Keratinocyte (primary cell): Measurements from ENCODE around the gene SLC25A13. TPM values are rescaled to one million over a fixed set of nuclear protein-coding genes. Genes with fewer than 3 reads are reported as not detected.

Experiments
- DNase-seq: peaks from one replicate; pipeline ENCODE4 v3.0.0-alpha.2; 2011; ENCODE audit warnings: low read depth, missing footprints, low spot score
- FAIRE-seq: peaks from 2 replicates; lab custom pipeline; 2011; peaks lifted over from hg19 to GRCh38; lab: Jason Lieb, UNC
- H2AFZ ChIP-seq: 2 replicates; pipeline ENCODE4 v1.6.0; 2012; ENCODE audit warnings: low read length, control low read depth, inconsistent platforms; ENCODE audit not compliant: control insufficient read depth
- H3K27ac ChIP-seq: 2 replicates; pipeline ENCODE4 v1.5.1; 2011; ENCODE audit warnings: low read length; ENCODE audit not compliant: control insufficient read depth, insufficient read depth
- H3K27me3 ChIP-seq: 3 replicates; pipeline ENCODE4 v1.6.0; 2011; ENCODE audit warnings: low read length; ENCODE audit not compliant: control insufficient read depth, insufficient read depth; ENCODE audit errors: extremely low read depth
- H3K36me3 ChIP-seq, 2 experiments: 2 replicates in 1 of 2; 3 replicates in 1 of 2; pipeline ENCODE4 v1.5.1; 2011; ENCODE audit warnings: low read length in 2 of 2, mild to moderate bottlenecking in 1 of 2; ENCODE audit not compliant: control insufficient read depth in 2 of 2, insufficient read depth in 2 of 2; ENCODE audit errors: extremely low read depth in 1 of 2
- H3K4me1 ChIP-seq: 3 replicates; pipeline ENCODE4 v1.5.1; 2011; ENCODE audit warnings: low read length; ENCODE audit not compliant: control insufficient read depth, insufficient read depth; ENCODE audit errors: extremely low read depth
- H3K4me2 ChIP-seq: 3 replicates; pipeline ENCODE4 v1.6.0; 2011; ENCODE audit warnings: low read depth, low read length; ENCODE audit not compliant: control insufficient read depth, insufficient read depth; ENCODE audit errors: extremely low read depth
- H3K4me3 ChIP-seq, 3 experiments: fragments of 200-600 bp in 1 of 3; sonication (generic) in 1 of 3; 2 replicates in 2 of 3; 3 replicates in 1 of 3; pipeline ENCODE4 v1.5.1; 2011 to 2016; ENCODE audit warnings: low read length in 3 of 3, mild to moderate bottlenecking in 3 of 3, control low read depth in 2 of 3, inconsistent platforms in 1 of 3, low read depth in 1 of 3, mixed read lengths in 1 of 3, mixed run types in 1 of 3, moderate library complexity in 1 of 3; ENCODE audit not compliant: control insufficient read depth in 2 of 3, insufficient read depth in 2 of 3; ENCODE audit errors: extremely low read depth in 1 of 3
- H3K79me2 ChIP-seq: 2 replicates; pipeline ENCODE4 v1.6.0; 2012; ENCODE audit warnings: low read length; ENCODE audit not compliant: control insufficient read depth, insufficient read depth
- H3K9ac ChIP-seq: 3 replicates; pipeline ENCODE4 v1.6.0; 2011; ENCODE audit warnings: low read length; ENCODE audit not compliant: control insufficient read depth, insufficient read depth; ENCODE audit errors: extremely low read depth
- H3K9me1 ChIP-seq: 3 replicates; pipeline ENCODE4 v1.6.0; 2011; ENCODE audit warnings: low read length; ENCODE audit not compliant: control insufficient read depth, insufficient read depth; ENCODE audit errors: extremely low read depth
- H3K9me3 ChIP-seq: 2 replicates; pipeline ENCODE4 v1.5.1; 2012; ENCODE audit warnings: low read depth, low read length; ENCODE audit not compliant: control insufficient read depth
- H4K20me1 ChIP-seq: 3 replicates; pipeline ENCODE4 v1.6.0; 2011; ENCODE audit warnings: low read length; ENCODE audit not compliant: control insufficient read depth, insufficient read depth; ENCODE audit errors: extremely low read depth
- CTCF ChIP-seq, 3 experiments: IDR thresholded peaks in 1 of 3; conservative IDR thresholded peaks in 1 of 3; optimal IDR thresholded peaks in 1 of 3; 2 replicates in 2 of 3; 3 replicates in 1 of 3; pipeline versions ENCODE3 to v1.5.1; 2011; ENCODE audit warnings: low read length in 3 of 3, mild to moderate bottlenecking in 3 of 3, moderate library complexity in 2 of 3, control low read depth in 1 of 3, inconsistent platforms in 1 of 3; ENCODE audit not compliant: insufficient read depth in 2 of 3; ENCODE audit errors: extremely low read depth in 1 of 3
- EZH2 ChIP-seq: IDR thresholded peaks from one replicate; pipeline ENCODE4 v1.6.1; 2012; ENCODE audit warnings: inconsistent platforms, mild to moderate bottlenecking, low read length, moderate library complexity
- dilution Hi-C: fragments of 300-500 bp; cut with MboI; formaldehyde crosslinking; loops from one replicate; pipeline ENCODE4 v1.7.0; 2020; ENCODE audit warnings: low sequenced_read_pairs; ENCODE audit not compliant: extremely low pct_ligation_motif_present
- polyA plus RNA-seq, 5 experiments: library from polyadenylated mRNA; depleted of rRNA in 3 of 5; stranded (reverse) in 3 of 5; stranded (forward) in 1 of 5; unstranded in 1 of 5; fragments of >200 nt; gene quantifications; 1 replicate in 1 of 5; 2 replicates in 3 of 5; 3 replicates in 1 of 5; pipeline versions ENCODE4 v1.2.1 to v1.2.3, GENCODE V29; 2011 to 2012; ENCODE audit warnings: missing spikeins in 2 of 5, low read depth in 1 of 5, low replicate concordance in 1 of 5

Gene SLC25A13
- polyA plus RNA-seq, 1 donor (not counting 4 experiments of a cell fraction or from before 2014, with no cell fraction given): 29.4 TPM

- Histone ChIP-seq H3K9me1 (no peaks in the 10 kb centered on the region), H3K79me2 (no peaks in the 10 kb centered on the region), H3K27ac (no peak overlapping the region), H3K4me2 (no peak overlapping the region), H3K4me3 (no peak overlapping the region), H3K36me3 (peaks cover 6 to 8% of the 10 kb centered on the region in 2 experiments), H3K4me1 (no peaks in the 10 kb centered on the region), H3K27me3 (no peaks in the 10 kb centered on the region), H3K9me3 (no peaks in the 10 kb centered on the region), H3K9ac (no peak overlapping the region), H2AFZ (no peak overlapping the region), H4K20me1 (no peaks in the 10 kb centered on the region)
- FAIRE-seq (no peak), DNase-seq (no peak)
- no peak for TF ChIP-seq CTCF (optimal IDR thresholded peaks at IDR 0.05 in 1 of 3, IDR thresholded peaks at IDR 0.05 in 1 of 3, conservative IDR thresholded peaks at IDR 0.05 in 1 of 3; ENCODE audit: extremely low read depth in 1 of 3, insufficient read depth in 2 of 3, low read length in 3 of 3)
- TF ChIP-seq EZH2: no peak
- dilution Hi-C loops: no loop called here
Observed at GRCh38 chr7:96187735-96188134, 134.2 kb downstream of the SLC25A13 start.

- H3K27ac ChIP-seq: no peak overlapping the region
- TF ChIP-seq CTCF (optimal IDR thresholded peaks at IDR 0.05 in 1 of 3, IDR thresholded peaks at IDR 0.05 in 1 of 3, conservative IDR thresholded peaks at IDR 0.05 in 1 of 3; ENCODE audit: extremely low read depth in 1 of 3, insufficient read depth in 2 of 3, low read length in 3 of 3) (no peak), EZH2 (no peak)
- H3K9me3 ChIP-seq: no peaks in the 10 kb centered on the region
- no peak overlapping the region for H3K4me2 ChIP-seq
- peaks cover 4 to 8% of the 10 kb centered on the region in 2 experiments for H3K36me3 ChIP-seq
- dilution Hi-C loops: no loop called here
- H3K4me3 ChIP-seq: no peak overlapping the region
- no peak for DNase-seq
- H3K79me2 ChIP-seq: no peaks in the 10 kb centered on the region
- no peak overlapping the region for H2AFZ ChIP-seq
- H4K20me1 ChIP-seq: no peaks in the 10 kb centered on the region
- H3K27me3 ChIP-seq: no peaks in the 10 kb centered on the region
- no peaks in the 10 kb centered on the region for H3K4me1 ChIP-seq
- no peak for FAIRE-seq
- no peak overlapping the region for H3K9ac ChIP-seq
- H3K9me1 ChIP-seq: no peaks in the 10 kb centered on the region
Observed at GRCh38 chr7:96184783-96185182, 137.1 kb downstream of the SLC25A13 start.
